RWPE1 (cell line): ENCODE data around the gene SH3GL1.
A peak's percentile ranks its signal among the peaks of the same experiment; 100 is the strongest.

Experiments
- CTCF ChIA-PET: fragments of 350-600 bp; sonication (Branson Sonifier 250); formaldehyde crosslinking; extraction: SDS; loops from one replicate; lab custom pipeline; 2021; lab: Yijun Ruan, JAX
- POLR2A ChIA-PET: fragments of 400-600 bp; formaldehyde crosslinking; extraction: SDS; loops from one replicate; lab custom pipeline; 2020; ENCODE audit warnings: antibody characterized with exemption; ENCODE audit not compliant: low non-redundant PET; lab: Yijun Ruan, JAX
- DNase-seq: peaks from one replicate; pipeline ENCODE4 v3.0.0; 2012; ENCODE audit warnings: low spot score
- H3K27ac ChIP-seq: fragments of 450-650 bp; 2 replicates; pipeline ENCODE4 v1.5.1; 2017
- CTCF ChIP-seq: fragments of 450-650 bp; conservative IDR thresholded peaks from 2 replicates; pipeline ENCODE4 v1.5.1; 2017; ENCODE audit warnings: low read depth, mild to moderate bottlenecking

Gene SH3GL1

GRCh38 chr19:4376028-4376670 lies 24.2 kb downstream of the SH3GL1 start:
- POLR2A ChIA-PET = no interaction called here
- H3K27ac ChIP-seq = peak overlapping the region; percentile 99
- no peak for TF ChIP-seq CTCF
- CTCF ChIA-PET = interaction anchor here (1.7 to 3.0 kb wide), 4 partner anchors 13 to 25 kb away, joined by 3 to 25 read pairs (median 8); partner anchors contain the start of gene SH3GL1
- no peak for DNase-seq

GRCh38 chr19:4375164-4376027 lies 25.0 kb downstream of the SH3GL1 start:
- ChIA-PET CTCF (interaction anchor here (0.6 to 3.0 kb wide), 9 partner anchors 9 to 415 kb away, joined by 3 to 25 read pairs (median 4); partner anchors contain the start of gene SH3GL1), POLR2A (interaction anchor here (0.5 kb wide), 1 partner anchor 24 kb away, joined by 6 read pairs; no protein-coding TSS in a partner anchor)
- DNase-seq = peak; percentile 72
- peak overlapping the region; percentile 99 for H3K27ac ChIP-seq
- no peak for TF ChIP-seq CTCF

GRCh38 chr19:4374498-4375163 lies 25.7 kb downstream of the SH3GL1 start:
- DNase-seq = peak; percentile 71
- ChIA-PET CTCF (interaction anchor here (0.6 to 3.0 kb wide), 9 partner anchors 10 to 416 kb away, joined by 3 to 25 read pairs (median 4); partner anchors contain the start of gene SH3GL1), POLR2A (interaction anchor here (0.5 kb wide), 1 partner anchor 24 kb away, joined by 6 read pairs; no protein-coding TSS in a partner anchor)
- peak overlapping the region; percentile 99 for H3K27ac ChIP-seq
- TF ChIP-seq CTCF = no peak

GRCh38 chr19:4373601-4374497 lies 26.5 kb downstream of the SH3GL1 start:
- CTCF ChIA-PET = interaction anchor here (2.2 to 3.0 kb wide), 2 partner anchors 11 to 27 kb away, joined by 9 to 25 read pairs; partner anchors contain the start of gene SH3GL1

GRCh38 chr19:4373013-4373367 lies 27.4 kb downstream of the SH3GL1 start:
- DNase-seq = no peak
- CTCF ChIA-PET = no interaction called here
- TF ChIP-seq CTCF = no peak
- POLR2A ChIA-PET = no interaction called here
- H3K27ac ChIP-seq = peak overlapping the region; percentile 99

More at GRCh38 chr19:4373601-4374497, 26.5 kb downstream of the SH3GL1 start:
- POLR2A ChIA-PET = no interaction called here
- H3K27ac ChIP-seq = peak overlapping the region; percentile 99
- no peak for DNase-seq
- TF ChIP-seq CTCF = no peak
